Spleen (tissue), 11 donors: Measurements from ENCODE around the gene CLCNKB. TPM values are rescaled to one million over a fixed set of nuclear protein-coding genes. Genes with fewer than 3 reads are reported as not detected.

ENCODE experiments used
- DNase-seq: peaks from one replicate; pipeline ENCODE4 v3.0.0-alpha.2; 2020
- H3K27ac ChIP-seq, 8 donors: fragments of 200-600 bp; sonication (generic) in 7 of 8; 1 replicate in 4 of 8; 2 replicates in 4 of 8; pipeline versions ENCODE4 v1.5.0 to v1.8.0; 2016 to 2021; ENCODE audit warnings: inconsistent platforms in 4 of 8, mild to moderate bottlenecking in 4 of 8, moderate library complexity in 1 of 8
- H3K27me3 ChIP-seq, 7 donors: fragments of 200-600 bp; sonication (generic) in 6 of 7; replicated peaks in 1 of 7; 1 replicate in 4 of 7; 2 replicates in 3 of 7; pipeline versions ENCODE4 v1.5.0 to v1.8.0; 2016 to 2021; ENCODE audit warnings: inconsistent platforms in 3 of 7, mild to moderate bottlenecking in 1 of 7
- H3K36me3 ChIP-seq, 6 donors: fragments of 200-600 bp; sonication (generic) in 5 of 6; 1 replicate in 4 of 6; 2 replicates in 2 of 6; pipeline versions ENCODE4 v1.5.0 to v1.8.0; 2016 to 2021; ENCODE audit warnings: inconsistent platforms in 2 of 6
- H3K4me1 ChIP-seq, 6 donors: fragments of 200-600 bp; sonication (generic) in 5 of 6; 1 replicate in 3 of 6; 2 replicates in 3 of 6; pipeline versions ENCODE4 v1.5.0 to v1.8.0; 2016 to 2021; ENCODE audit warnings: inconsistent platforms in 3 of 6
- H3K4me3 ChIP-seq, 8 donors: fragments of 200-600 bp; sonication (generic) in 7 of 8; 1 replicate in 4 of 8; 2 replicates in 4 of 8; pipeline versions ENCODE4 v1.5.0 to v1.8.0; 2016 to 2021; ENCODE audit warnings: inconsistent platforms in 4 of 8, mild to moderate bottlenecking in 4 of 8, moderate library complexity in 2 of 8
- H3K9me3 ChIP-seq, 8 donors: fragments of 200-600 bp; sonication (generic) in 7 of 8; 1 replicate in 4 of 8; 2 replicates in 4 of 8; pipeline versions ENCODE4 v1.5.0 to v1.8.0; 2016 to 2021; ENCODE audit warnings: inconsistent platforms in 4 of 8
- CTCF ChIP-seq, 11 experiments: fragments of 200-600 bp in 7 of 11; fragments of 450-650 bp in 4 of 11; sonication (generic) in 4 of 11; IDR thresholded peaks in 8 of 11; conservative IDR thresholded peaks in 3 of 11; 1 replicate in 7 of 11; 2 replicates in 4 of 11; pipeline versions ENCODE4 v1.4.0 to v1.8.0; 2016 to 2021; ENCODE audit warnings: antibody characterized with exemption in 11 of 11, inconsistent platforms in 4 of 11, mild to moderate bottlenecking in 1 of 11
- POLR2A ChIP-seq, 3 donors: fragments of 450-650 bp; IDR thresholded peaks; one replicate each; pipeline ENCODE4 v1.5.1; 2017; ENCODE audit warnings: antibody characterized with exemption in 3 of 3, mild to moderate bottlenecking in 1 of 3
- POLR2AphosphoS5 ChIP-seq, 3 donors: sonication (generic); formaldehyde crosslinking; IDR thresholded peaks; one replicate each; pipeline ENCODE4 v1.5.1; 2017; ENCODE audit warnings: antibody characterized with exemption in 3 of 3
- WGBS, 5 donors: extraction: QIAGEN DNeasy Blood & Tissue Kit in 3 of 5; methylation state at CpG; one replicate each; pipeline versions ENCODE4 v1.1.5 to v1.1.7; 2013 to 2018; 5-methylcytosine and 5-hydroxymethylcytosine counted together
- intact Hi-C: fragments of 100-400 bp; cut with DNase I; formaldehyde crosslinking; loops from one replicate; pipeline ENCODE4 v1.15.0; 2023; ENCODE audit warnings: low total_unique reads
- polyA plus RNA-seq, 3 donors: library from polyadenylated mRNA; stranded (reverse); fragments of 200-250 nt; gene quantifications; one replicate each; pipeline ENCODE4 v1.2.1, GENCODE V29; 2013
- total RNA-seq, 7 donors: library from RNA; depleted of rRNA in 3 of 7; stranded (reverse); fragments of >200 nt in 3 of 7; fragmentation: NEBNext Ultra II Directional in 4 of 7; extraction: Animal tissue kit (Norgen Biotek cat#: 25700) in 4 of 7; gene quantifications; one replicate each; pipeline versions ENCODE4 v1.1.0 to v1.2.1, GENCODE V29; 2016 to 2021
- donor health status: healthy with polysubstance abuse.
- donor health status: DM: no; HTN: no; CAD: no; lungs with moderate emphysema.
- donor health status: DM: no; HTN: no; CAD: no.
- donor health status: Bipolar disorder and iron deficiency.
- donor health status: healthy.
- donor health status: DM: no; HTN: no; CAD: no.
- donor health status: DM: yes; HTN: yes; CAD: no.

CLCNKB gene
- total and polyA plus RNA-seq, 10 donors = 0.04 to 0.13 (median 0.08) TPM; not detected in 6

GRCh38 chr1:16009678-16010077 is 33.9 kb upstream of the CLCNKB start:
- intact Hi-C loops = loop anchor here (10.0 kb wide), 1 partner anchor 45 kb away; no protein-coding TSS in a partner anchor
- Histone ChIP-seq H3K27me3 (peaks cover 0 to 17% (median 0%) of the 10 kb centered on the region in 7 donors), H3K4me3 (no peak overlapping the region), H3K4me1 (peaks cover 6 to 49% (median 19%) of the 10 kb centered on the region in 6 donors), H3K9me3 (no peaks in the 10 kb centered on the region), H3K36me3 (no peaks in the 10 kb centered on the region), H3K27ac (no peak overlapping the region)
- TF ChIP-seq CTCF (IDR thresholded peaks at IDR 0.05 in 8 of 11, conservative IDR thresholded peaks at IDR 0.05 in 3 of 11) (no peak), POLR2AphosphoS5 (IDR thresholded peaks at IDR 0.05) (no peak), POLR2A (IDR thresholded peaks at IDR 0.05) (no peak)
- 86 to 92% (median 91%) methylated on average over 9 to 11 of the region's 11 CpGs for WGBS, 5 donors
- DNase-seq = no peak

- intact Hi-C loops = no loop called here
- Histone ChIP-seq H3K27me3 (peaks cover 0 to 17% (median 0%) of the 10 kb centered on the region in 7 donors), H3K4me3 (no peak overlapping the region), H3K36me3 (no peaks in the 10 kb centered on the region), H3K27ac (no peak overlapping the region), H3K4me1 (peaks cover 6 to 49% (median 22%) of the 10 kb centered on the region in 6 donors), H3K9me3 (no peaks in the 10 kb centered on the region)
- WGBS, 5 donors = 89 to 99% (median 97%) methylated on average over 3 of the region's 3 CpGs
- DNase-seq = no peak
- TF ChIP-seq POLR2A (IDR thresholded peaks at IDR 0.05) = no peak
- no peak for TF ChIP-seq CTCF (IDR thresholded peaks at IDR 0.05 in 8 of 11, conservative IDR thresholded peaks at IDR 0.05 in 3 of 11)
- TF ChIP-seq POLR2AphosphoS5 (IDR thresholded peaks at IDR 0.05) = no peak
These were observed 32.7 kb upstream of the CLCNKB start for GRCh38 chr1:16010837-16011236.

- Histone ChIP-seq H3K4me1 (peaks cover 6 to 38% (median 22%) of the 10 kb centered on the region in 6 donors), H3K36me3 (no peaks in the 10 kb centered on the region), H3K4me3 (peak overlapping the region in 2 of 8 donors; percentile 49 to 69), H3K9me3 (no peaks in the 10 kb centered on the region), H3K27me3 (peaks cover 0 to 17% (median 0%) of the 10 kb centered on the region in 7 donors), H3K27ac (peak overlapping the region in 2 of 8 donors; percentile 55 to 68)
- TF ChIP-seq POLR2AphosphoS5 (IDR thresholded peaks at IDR 0.05) (no peak), POLR2A (IDR thresholded peaks at IDR 0.05) (no peak), CTCF (IDR thresholded peaks at IDR 0.05 in 8 of 11, conservative IDR thresholded peaks at IDR 0.05 in 3 of 11) (no peak)
- DNase-seq = no peak
- intact Hi-C loops = no loop called here
- 89 to 96% (median 93%) methylated on average over 11 of the region's 11 CpGs for WGBS, 5 donors
These were observed 31.5 kb upstream of the CLCNKB start for GRCh38 chr1:16011936-16012589.

GRCh38 chr1:16012590-16013219 is 30.9 kb upstream of the CLCNKB start:
- peaks cover 0 to 17% (median 0%) of the 10 kb centered on the region in 7 donors for H3K27me3 ChIP-seq
- peak overlapping the region in 7 of 8 donors; percentile 14 to 68 (median 48) for H3K27ac ChIP-seq
- no peaks in the 10 kb centered on the region for H3K36me3 ChIP-seq
- peaks cover 6 to 43% (median 26%) of the 10 kb centered on the region in 6 donors for H3K4me1 ChIP-seq
- WGBS, 5 donors = 3 to 24% (median 5%) methylated on average over 3 to 36 of the region's 36 CpGs
- TF ChIP-seq POLR2A (IDR thresholded peaks at IDR 0.05) (no peak), CTCF (IDR thresholded peaks at IDR 0.05 in 8 of 11, conservative IDR thresholded peaks at IDR 0.05 in 3 of 11) (no peak), POLR2AphosphoS5 (IDR thresholded peaks at IDR 0.05) (no peak)
- H3K4me3 ChIP-seq = peak overlapping the region; percentile 19 to 69 (median 42)
- DNase-seq = no peak
- no peaks in the 10 kb centered on the region for H3K9me3 ChIP-seq
- intact Hi-C loops = no loop called here
